NT2/D1 (cell line): ENCODE measurements around the gene GRB14.
"Not testable (repeated sequence)": the region's sequence is repeated elsewhere in the genome, so short reads cannot be mapped to it uniquely, and the experiment has no call there.

Source experiments
- DNase-seq: peaks from one replicate; pipeline ENCODE4 v3.0.0-alpha.2; 2011; ENCODE audit warnings: low read depth, low spot score
- H3K27me3 ChIP-seq: 2 replicates; pipeline ENCODE4 v1.6.0; 2011; ENCODE audit warnings: mild to moderate bottlenecking; ENCODE audit not compliant: insufficient read length, insufficient read depth
- H3K36me3 ChIP-seq: 2 replicates; pipeline ENCODE4 v1.6.1; 2011; ENCODE audit warnings: mild to moderate bottlenecking, low read length, mixed read lengths; ENCODE audit not compliant: insufficient read depth, insufficient read length
- H3K4me1 ChIP-seq: 2 replicates; pipeline ENCODE4 v1.5.1; 2011; ENCODE audit not compliant: insufficient read depth, insufficient read length
- H3K4me3 ChIP-seq: 2 replicates; pipeline ENCODE4 v1.5.1; 2011; ENCODE audit warnings: low read depth; ENCODE audit not compliant: insufficient read length
- H3K9ac ChIP-seq: 2 replicates; pipeline ENCODE4 v1.6.0; 2011; ENCODE audit warnings: low read depth; ENCODE audit not compliant: insufficient read length
- H3K9me3 ChIP-seq: 2 replicates; pipeline ENCODE4 v1.5.1; 2011; ENCODE audit warnings: mild to moderate bottlenecking, low read length; ENCODE audit not compliant: insufficient read depth
- SUZ12 ChIP-seq: IDR thresholded peaks from 2 replicates; pipeline ENCODE4 v1.6.1; 2011; ENCODE audit not compliant: insufficient read length, insufficient read depth; ENCODE audit errors: extremely low read depth
- YY1 ChIP-seq: IDR thresholded peaks from 2 replicates; pipeline ENCODE4 v1.6.1; 2011; ENCODE audit not compliant: insufficient read length, insufficient read depth
- ZNF274 ChIP-seq: IDR thresholded peaks from 2 replicates; pipeline ENCODE4 v1.6.1; 2011; ENCODE audit warnings: mild to moderate bottlenecking, low read depth, low read length

Gene GRB14

DNA sequence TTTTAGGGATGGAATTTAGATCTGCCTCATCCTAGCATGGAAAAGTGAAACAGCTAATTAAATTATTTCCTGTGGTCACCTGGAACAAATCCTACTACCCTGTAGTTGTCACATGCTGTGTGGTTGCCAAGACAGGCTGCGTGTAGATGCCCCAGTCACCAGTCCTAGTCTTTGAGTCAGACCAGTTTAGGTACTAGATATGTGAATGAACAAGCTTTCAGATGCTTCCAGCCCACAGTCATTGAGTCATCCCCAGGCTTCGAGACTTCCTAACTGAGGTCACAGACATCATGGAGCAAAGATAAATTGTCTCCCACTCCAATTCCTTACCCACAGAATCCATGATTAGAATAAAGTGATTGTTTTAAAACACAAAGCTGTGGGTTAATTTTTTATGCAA is 35.8 kb upstream of the GRB14 start:
- no peaks in the 10 kb centered on the region for H3K36me3 ChIP-seq
- no peaks in the 10 kb centered on the region for H3K27me3 ChIP-seq
- no peak for TF ChIP-seq ZNF274
- no peak for TF ChIP-seq SUZ12
- no peak for TF ChIP-seq YY1
- H3K9me3 ChIP-seq = no peaks in the 10 kb centered on the region
- no peak overlapping the region for H3K9ac ChIP-seq
- H3K4me1 ChIP-seq = no peaks in the 10 kb centered on the region
- no peak overlapping the region for H3K4me3 ChIP-seq
- DNase-seq = no peak

DNA sequence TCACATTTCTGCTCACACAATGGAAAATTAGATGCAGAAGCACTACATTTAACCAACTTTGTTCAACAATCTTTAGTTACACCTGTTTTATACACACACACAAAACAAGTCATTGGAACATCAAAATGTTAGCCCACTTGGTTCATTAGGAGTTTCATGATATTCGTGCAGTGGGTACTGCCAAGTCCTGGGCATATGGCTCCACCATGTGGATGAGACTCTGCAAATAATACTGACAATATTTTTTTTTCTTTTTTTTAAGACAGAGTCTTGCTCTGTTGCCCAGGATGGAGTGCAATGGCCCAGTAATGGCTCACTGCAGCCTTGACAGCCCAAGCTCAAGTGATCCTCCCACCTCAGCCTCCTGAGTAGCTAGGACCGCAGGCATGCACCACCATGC is 34.5 kb upstream of the GRB14 start:
- no peak for DNase-seq
- H3K4me1 ChIP-seq = no peaks in the 10 kb centered on the region
- no peak overlapping the region for H3K4me3 ChIP-seq
- TF ChIP-seq YY1 = no peak
- TF ChIP-seq ZNF274 = no peak
- no peak for TF ChIP-seq SUZ12
- H3K9ac ChIP-seq = no peak overlapping the region
- no peaks in the 10 kb centered on the region for H3K36me3 ChIP-seq
- no peaks in the 10 kb centered on the region for H3K27me3 ChIP-seq
- H3K9me3 ChIP-seq = 0 out of 2 replicates have a peak, but pooled peaks cover under 1% of the 10 kb centered on the region

DNA sequence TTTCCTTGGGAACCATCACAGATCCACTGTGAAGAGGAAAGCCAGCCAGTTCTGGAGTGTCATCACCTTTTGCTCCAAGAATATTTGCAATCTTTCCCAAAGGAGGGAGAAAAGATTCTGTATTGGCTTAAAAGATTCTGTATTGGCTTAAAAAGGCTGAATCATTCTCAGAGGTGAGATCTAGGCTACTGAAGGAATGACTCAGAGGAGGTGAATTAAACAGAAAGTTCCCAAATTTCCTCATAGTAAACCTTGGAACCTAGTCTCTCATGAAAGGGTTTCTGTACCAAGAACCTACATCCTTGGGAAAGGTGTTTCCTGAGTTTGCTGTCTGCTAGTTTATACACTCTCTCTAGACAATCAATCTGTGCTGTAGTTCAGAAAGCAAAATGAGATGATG is 34.1 kb upstream of the GRB14 start:
- TF ChIP-seq ZNF274 = no peak
- TF ChIP-seq SUZ12 = no peak
- no peak for TF ChIP-seq YY1
- peaks cover 4% of the 10 kb centered on the region for H3K9me3 ChIP-seq
- H3K27me3 ChIP-seq = no peaks in the 10 kb centered on the region
- H3K9ac ChIP-seq = no peak overlapping the region
- H3K36me3 ChIP-seq = no peaks in the 10 kb centered on the region
- H3K4me1 ChIP-seq = no peaks in the 10 kb centered on the region
- no peak for DNase-seq
- no peak overlapping the region for H3K4me3 ChIP-seq

DNA sequence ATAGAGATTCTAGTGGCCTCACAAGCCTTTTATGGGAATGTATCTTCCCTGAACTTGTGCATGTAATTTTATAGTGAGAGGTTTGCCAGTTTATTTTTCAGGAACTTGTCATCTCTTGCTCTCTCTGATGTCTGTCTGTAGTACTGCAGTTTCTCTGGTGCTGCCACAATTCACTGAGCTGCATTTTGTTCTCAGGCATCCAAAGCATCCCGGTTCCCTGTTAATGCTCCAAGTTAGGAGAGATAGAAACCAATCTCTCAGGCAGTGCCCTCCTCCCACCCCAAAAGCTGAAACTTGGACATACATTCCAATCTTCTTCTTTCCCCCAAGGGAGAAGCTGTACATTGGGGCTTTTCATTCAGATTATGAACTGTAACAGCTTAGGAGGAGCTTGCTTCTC is 30.1 kb upstream of the GRB14 start:
- Histone ChIP-seq H3K4me1 (no peaks in the 10 kb centered on the region), H3K27me3 (no peaks in the 10 kb centered on the region), H3K4me3 (no peak overlapping the region), H3K9ac (no peak overlapping the region), H3K9me3 (peaks cover 23% of the 10 kb centered on the region), H3K36me3 (no peaks in the 10 kb centered on the region)
- no peak for DNase-seq
- no peak for TF ChIP-seq SUZ12

DNA sequence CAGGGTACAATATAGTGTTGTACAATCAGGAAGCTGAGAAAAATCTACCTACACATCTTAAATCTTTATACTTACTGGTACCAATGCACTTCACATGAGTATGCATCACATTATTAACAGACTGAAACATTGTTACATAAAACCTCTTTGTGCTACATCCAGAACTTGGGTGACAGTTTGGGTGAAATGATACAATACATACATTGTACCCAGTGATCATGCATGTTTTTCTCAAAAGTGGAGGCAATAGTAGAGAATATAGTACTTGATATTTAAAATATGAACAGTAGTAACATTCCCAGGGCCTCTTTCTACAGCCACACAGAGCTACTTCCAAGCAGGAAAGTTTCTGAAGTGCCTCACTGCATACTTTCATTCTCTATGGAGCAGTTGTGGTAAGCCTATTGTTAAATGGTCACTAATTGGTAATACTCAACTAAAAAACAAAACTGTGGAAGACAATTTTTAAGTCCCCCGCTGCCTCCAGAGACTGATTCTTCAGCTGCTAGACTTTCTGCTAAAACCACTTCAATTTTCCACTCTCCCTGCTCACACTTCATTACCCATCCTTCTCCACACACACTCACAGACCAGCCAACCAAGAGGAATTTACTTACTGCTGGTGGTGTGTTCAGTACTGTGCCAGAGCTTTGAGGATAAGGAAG is 22.9 kb upstream of the GRB14 start:
- no peak for DNase-seq
- no peak overlapping the region for H3K9ac ChIP-seq
- no peaks in the 10 kb centered on the region for H3K27me3 ChIP-seq
- no peaks in the 10 kb centered on the region for H3K4me1 ChIP-seq
- no peak for TF ChIP-seq ZNF274
- no peak for TF ChIP-seq YY1
- TF ChIP-seq SUZ12 = no peak
- H3K9me3 ChIP-seq = peaks cover 7% of the 10 kb centered on the region; the same call in 1 of the 2 replicates
- no peak overlapping the region for H3K4me3 ChIP-seq
- no peaks in the 10 kb centered on the region for H3K36me3 ChIP-seq

DNA sequence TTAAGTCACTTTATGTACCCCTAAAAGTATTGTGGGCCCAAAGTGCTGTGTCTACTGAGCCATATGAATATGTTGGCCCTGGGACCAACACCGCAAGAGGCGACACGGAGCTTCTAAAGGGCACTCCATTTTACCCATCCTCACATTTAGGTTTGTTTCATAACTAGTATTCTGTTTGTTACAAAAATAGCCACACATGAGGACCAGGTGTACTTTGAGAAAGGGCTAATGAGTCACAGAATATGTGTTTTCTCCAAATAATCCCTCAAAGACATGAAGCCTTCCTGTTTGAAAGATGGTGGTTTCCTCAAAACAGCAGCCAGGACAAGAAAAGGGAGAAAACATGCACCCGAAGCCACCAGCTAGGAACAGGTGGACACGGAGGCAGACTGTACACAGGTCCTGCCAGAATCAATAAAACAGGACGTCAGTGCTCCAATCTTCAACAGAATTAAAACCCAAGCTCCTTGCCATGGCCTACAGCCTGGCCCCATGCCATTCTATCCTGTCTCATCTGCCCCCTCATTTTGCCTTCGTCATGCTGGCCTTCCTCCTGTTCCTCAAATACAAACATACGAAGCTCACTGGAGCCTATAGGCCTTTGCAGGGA is 21.8 kb upstream of the GRB14 start:
- Histone ChIP-seq H3K4me3 (no peak overlapping the region), H3K36me3 (no peaks in the 10 kb centered on the region), H3K9ac (no peak overlapping the region), H3K27me3 (no peaks in the 10 kb centered on the region), H3K4me1 (no peaks in the 10 kb centered on the region), H3K9me3 (0 out of 2 replicates have a peak, but pooled peaks cover 3% of the 10 kb centered on the region)
- TF ChIP-seq SUZ12 (no peak), YY1 (no peak), ZNF274 (no peak)
- no peak for DNase-seq

DNA sequence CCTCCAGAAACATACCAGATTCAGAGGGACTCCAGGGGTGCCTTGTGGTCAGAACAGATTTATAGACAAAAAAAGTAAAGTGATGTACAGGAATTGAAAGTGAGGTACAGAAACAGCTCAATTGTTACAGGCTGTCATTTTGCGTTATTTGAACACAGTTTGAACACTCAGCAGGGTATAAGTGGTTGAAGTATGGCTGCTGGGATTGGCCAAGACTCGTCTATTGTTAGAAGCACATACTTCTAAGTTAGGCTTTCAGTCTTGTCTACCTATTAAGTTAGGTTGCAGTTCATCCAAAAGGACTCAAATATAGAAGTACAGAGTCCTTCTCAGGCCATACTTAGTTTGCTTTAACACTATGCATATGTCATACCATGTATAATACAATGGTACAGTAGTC is 21.0 kb upstream of the GRB14 start:
- DNase-seq = no peak
- Histone ChIP-seq H3K4me1 (no peaks in the 10 kb centered on the region), H3K36me3 (no peaks in the 10 kb centered on the region), H3K4me3 (no peak overlapping the region), H3K9me3 (no peaks in the 10 kb centered on the region), H3K27me3 (no peaks in the 10 kb centered on the region), H3K9ac (no peak overlapping the region)
- no peak for TF ChIP-seq SUZ12
- no peak for TF ChIP-seq YY1
- TF ChIP-seq ZNF274 = no peak

DNA sequence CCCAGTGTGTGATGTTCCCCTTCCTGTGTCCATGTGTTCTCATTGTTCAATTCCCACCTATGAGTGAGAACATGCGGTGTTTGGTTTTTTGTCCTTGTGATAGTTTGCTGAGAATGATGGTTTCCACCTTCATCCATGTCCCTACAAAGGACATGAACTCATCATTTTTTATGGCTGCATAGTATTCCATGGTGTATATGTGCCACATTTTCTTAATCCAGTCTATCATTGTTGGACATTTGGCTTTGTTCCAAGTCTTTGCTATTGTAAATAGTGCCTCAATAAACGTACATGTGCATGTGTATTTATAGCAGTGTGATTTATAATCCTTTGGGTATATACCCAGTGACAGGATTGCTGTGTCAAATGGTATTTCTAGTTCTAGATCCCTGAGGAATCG is 7.0 kb upstream of the GRB14 start:
- H3K27me3 ChIP-seq, H3K36me3 ChIP-seq, H3K4me3 ChIP-seq, DNase-seq, H3K9ac ChIP-seq, H3K4me1 ChIP-seq, H3K9me3 ChIP-seq: not testable (repeated sequence)
